ENCODE measurements around the gene ADGRV1. TPM values are rescaled to one million over a fixed set of nuclear protein-coding genes. Genes with fewer than 3 reads are reported as not detected.

Gene ADGRV1
- polyA plus RNA-seq, 1 donor from 2014 or later: 3.7 TPM

DNA sequence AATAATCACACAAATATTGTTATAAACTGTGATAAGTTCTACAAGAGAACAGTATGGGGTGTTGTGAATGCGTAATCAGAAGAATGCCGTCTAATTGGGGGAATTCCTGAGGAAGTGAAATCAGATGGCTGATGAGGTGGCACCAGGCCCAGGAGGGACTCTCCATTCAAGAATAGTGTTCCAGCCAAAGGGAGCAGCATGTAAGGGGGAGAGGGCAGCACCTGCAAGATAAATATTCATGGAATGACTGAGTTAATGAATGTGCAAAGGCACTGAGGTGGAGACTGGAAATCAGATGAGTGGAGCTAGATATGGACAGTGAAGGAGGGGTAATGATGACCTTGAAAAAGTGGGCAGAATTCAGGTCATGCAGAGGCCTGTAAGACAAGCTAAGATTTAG is 574.0 kb downstream of the ADGRV1 start:
- no peaks in the 10 kb centered on the region for H3K36me3 ChIP-seq (ENCODE audit: insufficient read depth, low read length)
- no peaks in the 10 kb centered on the region for H3K79me2 ChIP-seq (replicated peaks; ENCODE audit: insufficient read depth, low read length)
- no peaks in the 10 kb centered on the region for H3K27me3 ChIP-seq (ENCODE audit: insufficient read depth, low read depth, low read length)
- no peak overlapping the region for H3K4me2 ChIP-seq (ENCODE audit: low read length)
- no peak for TF ChIP-seq RAD21 (conservative IDR thresholded peaks at IDR 0.05)
- TF ChIP-seq EZH2 (IDR thresholded peaks at IDR 0.05; ENCODE audit: borderline replicate concordance, insufficient read depth, low read length, poor library complexity, severe bottlenecking): no peak
- TF ChIP-seq POLR2AphosphoS5 (IDR thresholded peaks at IDR 0.05): no peak
- TF ChIP-seq, protein P1, sequence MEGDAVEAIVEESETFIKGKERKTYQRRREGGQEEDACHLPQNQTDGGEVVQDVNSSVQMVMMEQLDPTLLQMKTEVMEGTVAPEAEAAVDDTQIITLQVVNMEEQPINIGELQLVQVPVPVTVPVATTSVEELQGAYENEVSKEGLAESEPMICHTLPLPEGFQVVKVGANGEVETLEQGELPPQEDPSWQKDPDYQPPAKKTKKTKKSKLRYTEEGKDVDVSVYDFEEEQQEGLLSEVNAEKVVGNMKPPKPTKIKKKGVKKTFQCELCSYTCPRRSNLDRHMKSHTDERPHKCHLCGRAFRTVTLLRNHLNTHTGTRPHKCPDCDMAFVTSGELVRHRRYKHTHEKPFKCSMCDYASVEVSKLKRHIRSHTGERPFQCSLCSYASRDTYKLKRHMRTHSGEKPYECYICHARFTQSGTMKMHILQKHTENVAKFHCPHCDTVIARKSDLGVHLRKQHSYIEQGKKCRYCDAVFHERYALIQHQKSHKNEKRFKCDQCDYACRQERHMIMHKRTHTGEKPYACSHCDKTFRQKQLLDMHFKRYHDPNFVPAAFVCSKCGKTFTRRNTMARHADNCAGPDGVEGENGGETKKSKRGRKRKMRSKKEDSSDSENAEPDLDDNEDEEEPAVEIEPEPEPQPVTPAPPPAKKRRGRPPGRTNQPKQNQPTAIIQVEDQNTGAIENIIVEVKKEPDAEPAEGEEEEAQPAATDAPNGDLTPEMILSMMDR (IDR thresholded peaks at IDR 0.05; ENCODE audit: poor library complexity, severe bottlenecking): no peak
- no peak for TF ChIP-seq MXI1 (conservative IDR thresholded peaks at IDR 0.05; ENCODE audit: poor library complexity, severe bottlenecking)
- no peak for TF ChIP-seq SMC3 (conservative IDR thresholded peaks at IDR 0.05; ENCODE audit: poor library complexity)
- no peak for TF ChIP-seq TAF1 (IDR thresholded peaks at IDR 0.05; ENCODE audit: low read depth)
- TF ChIP-seq, protein P2, sequence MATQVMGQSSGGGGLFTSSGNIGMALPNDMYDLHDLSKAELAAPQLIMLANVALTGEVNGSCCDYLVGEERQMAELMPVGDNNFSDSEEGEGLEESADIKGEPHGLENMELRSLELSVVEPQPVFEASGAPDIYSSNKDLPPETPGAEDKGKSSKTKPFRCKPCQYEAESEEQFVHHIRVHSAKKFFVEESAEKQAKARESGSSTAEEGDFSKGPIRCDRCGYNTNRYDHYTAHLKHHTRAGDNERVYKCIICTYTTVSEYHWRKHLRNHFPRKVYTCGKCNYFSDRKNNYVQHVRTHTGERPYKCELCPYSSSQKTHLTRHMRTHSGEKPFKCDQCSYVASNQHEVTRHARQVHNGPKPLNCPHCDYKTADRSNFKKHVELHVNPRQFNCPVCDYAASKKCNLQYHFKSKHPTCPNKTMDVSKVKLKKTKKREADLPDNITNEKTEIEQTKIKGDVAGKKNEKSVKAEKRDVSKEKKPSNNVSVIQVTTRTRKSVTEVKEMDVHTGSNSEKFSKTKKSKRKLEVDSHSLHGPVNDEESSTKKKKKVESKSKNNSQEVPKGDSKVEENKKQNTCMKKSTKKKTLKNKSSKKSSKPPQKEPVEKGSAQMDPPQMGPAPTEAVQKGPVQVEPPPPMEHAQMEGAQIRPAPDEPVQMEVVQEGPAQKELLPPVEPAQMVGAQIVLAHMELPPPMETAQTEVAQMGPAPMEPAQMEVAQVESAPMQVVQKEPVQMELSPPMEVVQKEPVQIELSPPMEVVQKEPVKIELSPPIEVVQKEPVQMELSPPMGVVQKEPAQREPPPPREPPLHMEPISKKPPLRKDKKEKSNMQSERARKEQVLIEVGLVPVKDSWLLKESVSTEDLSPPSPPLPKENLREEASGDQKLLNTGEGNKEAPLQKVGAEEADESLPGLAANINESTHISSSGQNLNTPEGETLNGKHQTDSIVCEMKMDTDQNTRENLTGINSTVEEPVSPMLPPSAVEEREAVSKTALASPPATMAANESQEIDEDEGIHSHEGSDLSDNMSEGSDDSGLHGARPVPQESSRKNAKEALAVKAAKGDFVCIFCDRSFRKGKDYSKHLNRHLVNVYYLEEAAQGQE (IDR thresholded peaks at IDR 0.05; ENCODE audit: borderline replicate concordance): no peak
- TF ChIP-seq EP300 (conservative IDR thresholded peaks at IDR 0.05; ENCODE audit: poor library complexity, severe bottlenecking): no peak
- H4K20me1 ChIP-seq (ENCODE audit: insufficient read depth): no peaks in the 10 kb centered on the region
- H3K4me3 ChIP-seq (ENCODE audit: low read length): no peak overlapping the region
- no peak overlapping the region for H3K27ac ChIP-seq (ENCODE audit: low read length)
- no peak overlapping the region for H3K9ac ChIP-seq (ENCODE audit: low read length)
- no peak overlapping the region for H2AFZ ChIP-seq (ENCODE audit: low read depth, low read length)
- no peaks in the 10 kb centered on the region for H3F3A ChIP-seq (ENCODE audit: insufficient read depth, low read length, poor library complexity, severe bottlenecking)
- no peaks in the 10 kb centered on the region for H3K9me2 ChIP-seq (ENCODE audit: insufficient read depth, low read length)
- H3K9me3 ChIP-seq (ENCODE audit: low read length): no peaks in the 10 kb centered on the region

DNA sequence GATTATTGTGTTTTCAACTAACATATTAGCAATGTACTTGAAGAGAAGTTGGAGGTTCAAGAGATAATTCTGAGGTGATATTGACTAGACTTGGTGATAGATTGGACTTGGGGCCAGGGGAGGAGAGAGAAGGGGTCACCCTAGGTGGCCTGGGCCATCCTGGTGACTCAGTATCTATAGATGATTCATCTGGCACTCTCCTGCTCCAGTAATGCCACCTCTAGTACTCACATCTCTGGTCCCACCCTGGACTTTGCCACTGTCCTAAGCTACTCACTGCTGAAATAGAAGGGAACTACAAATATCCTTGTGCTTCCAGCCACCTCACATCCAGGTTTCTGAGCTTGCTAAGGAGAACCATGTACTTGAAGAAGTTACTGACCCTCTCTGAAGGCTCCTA is 574.6 kb downstream of the ADGRV1 start:
- no peaks in the 10 kb centered on the region for H3K36me3 ChIP-seq (ENCODE audit: insufficient read depth, low read length)
- no peaks in the 10 kb centered on the region for H4K20me1 ChIP-seq (ENCODE audit: insufficient read depth)
- no peaks in the 10 kb centered on the region for H3K79me2 ChIP-seq (replicated peaks; ENCODE audit: insufficient read depth, low read length)

More for the DNA sequence above, 574.6 kb downstream of the ADGRV1 start:
- TF ChIP-seq RAD21 (conservative IDR thresholded peaks at IDR 0.05) (no peak), MXI1 (conservative IDR thresholded peaks at IDR 0.05; ENCODE audit: poor library complexity, severe bottlenecking) (no peak), EP300 (conservative IDR thresholded peaks at IDR 0.05; ENCODE audit: poor library complexity, severe bottlenecking) (no peak), TAF1 (IDR thresholded peaks at IDR 0.05; ENCODE audit: low read depth) (no peak), SMC3 (conservative IDR thresholded peaks at IDR 0.05; ENCODE audit: poor library complexity) (no peak), EZH2 (IDR thresholded peaks at IDR 0.05; ENCODE audit: borderline replicate concordance, insufficient read depth, low read length, poor library complexity, severe bottlenecking) (no peak)
- TF ChIP-seq, protein P1 (IDR thresholded peaks at IDR 0.05; ENCODE audit: poor library complexity, severe bottlenecking): no peak
- Histone ChIP-seq H3K9me2 (ENCODE audit: insufficient read depth, low read length) (no peaks in the 10 kb centered on the region), H3K9ac (ENCODE audit: low read length) (no peak overlapping the region), H3K4me2 (ENCODE audit: low read length) (no peak overlapping the region), H3K9me3 (ENCODE audit: low read length) (no peaks in the 10 kb centered on the region), H3K4me3 (ENCODE audit: low read length) (no peak overlapping the region), H3K27ac (ENCODE audit: low read length) (no peak overlapping the region), H3K27me3 (ENCODE audit: insufficient read depth, low read depth, low read length) (no peaks in the 10 kb centered on the region), H2AFZ (ENCODE audit: low read depth, low read length) (no peak overlapping the region), H3F3A (ENCODE audit: insufficient read depth, low read length, poor library complexity, severe bottlenecking) (no peaks in the 10 kb centered on the region)

All from neural cell (in vitro differentiated cells).